OCI-LY1 (cell line): ENCODE results near the gene TTC33.

Experiments
- CTCF ChIP-seq: fragments of 200-600 bp; sonication (generic), shearing (Covaris generic); IDR thresholded peaks from 2 replicates; pipeline ENCODE4 v1.5.1; 2017; ENCODE audit warnings: mild to moderate bottlenecking, antibody characterized with exemption, low read length, moderate library complexity, mixed read lengths
- EZH2 ChIP-seq: fragments of 200-600 bp; sonication (generic), shearing (Covaris generic); IDR thresholded peaks from 2 replicates; pipeline ENCODE4 v1.8.0; 2017; ENCODE audit warnings: borderline replicate concordance, mixed run types, mild to moderate bottlenecking, antibody characterized with exemption, low read length, moderate library complexity, mixed read lengths

GRCh38 chr5:40779561-40779960, 23.8 kb upstream of the TTC33 start:
- TF ChIP-seq EZH2, result no peak
- no peak for TF ChIP-seq CTCF
